Prostate gland (tissue), 2 donors: Measurements from ENCODE around the gene SLC16A7.

Experiments
- POLR2A ChIP-seq: fragments of 450-650 bp; IDR thresholded peaks from one replicate; pipeline ENCODE4 v1.6.1; 2016; ENCODE audit warnings: antibody characterized with exemption, mild to moderate bottlenecking
- TF ChIP-seq, protein P1 (sequence below), 4 experiments: fragments of 200-600 bp in 2 of 4; fragments of 450-650 bp in 2 of 4; sonication (generic) in 2 of 4; IDR thresholded peaks; 1 replicate in 3 of 4; 2 replicates in 1 of 4; pipeline ENCODE4 v1.5.1; 2016 to 2019; ENCODE audit warnings: antibody characterized with exemption in 4 of 4, mild to moderate bottlenecking in 2 of 4, moderate library complexity in 2 of 4

DNA sequence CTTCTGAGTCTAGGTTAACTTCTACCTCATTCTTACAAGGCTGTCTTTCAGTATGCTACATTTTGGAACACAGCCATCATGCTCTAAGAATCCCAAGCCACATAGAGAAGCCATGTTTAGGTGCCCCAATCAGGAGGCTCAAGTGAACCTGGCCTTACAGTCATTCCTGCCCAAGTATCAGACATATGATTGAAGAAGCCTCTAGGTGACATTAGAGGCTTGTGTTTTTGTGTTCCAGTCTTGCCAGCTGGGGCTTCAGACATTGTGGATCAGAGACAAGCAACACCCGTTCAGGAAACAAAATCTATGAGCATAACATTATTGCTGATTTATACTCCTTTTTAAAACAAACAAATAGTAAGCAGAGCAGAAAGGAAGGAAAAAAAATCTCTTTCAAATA is 8.1 kb upstream of the SLC16A7 start:
- TF ChIP-seq, protein P1, sequence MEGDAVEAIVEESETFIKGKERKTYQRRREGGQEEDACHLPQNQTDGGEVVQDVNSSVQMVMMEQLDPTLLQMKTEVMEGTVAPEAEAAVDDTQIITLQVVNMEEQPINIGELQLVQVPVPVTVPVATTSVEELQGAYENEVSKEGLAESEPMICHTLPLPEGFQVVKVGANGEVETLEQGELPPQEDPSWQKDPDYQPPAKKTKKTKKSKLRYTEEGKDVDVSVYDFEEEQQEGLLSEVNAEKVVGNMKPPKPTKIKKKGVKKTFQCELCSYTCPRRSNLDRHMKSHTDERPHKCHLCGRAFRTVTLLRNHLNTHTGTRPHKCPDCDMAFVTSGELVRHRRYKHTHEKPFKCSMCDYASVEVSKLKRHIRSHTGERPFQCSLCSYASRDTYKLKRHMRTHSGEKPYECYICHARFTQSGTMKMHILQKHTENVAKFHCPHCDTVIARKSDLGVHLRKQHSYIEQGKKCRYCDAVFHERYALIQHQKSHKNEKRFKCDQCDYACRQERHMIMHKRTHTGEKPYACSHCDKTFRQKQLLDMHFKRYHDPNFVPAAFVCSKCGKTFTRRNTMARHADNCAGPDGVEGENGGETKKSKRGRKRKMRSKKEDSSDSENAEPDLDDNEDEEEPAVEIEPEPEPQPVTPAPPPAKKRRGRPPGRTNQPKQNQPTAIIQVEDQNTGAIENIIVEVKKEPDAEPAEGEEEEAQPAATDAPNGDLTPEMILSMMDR (IDR thresholded peaks at IDR 0.05), result no peak
- no peak for TF ChIP-seq POLR2A
